Erythroblast (primary cell): ENCODE results near the gene KDSR.

Experiments
- DNase-seq, 2 experiments: peaks; one replicate each; lab custom pipeline; 2025; lab: John Stamatoyannopoulos, UW
- GATA1 ChIP-seq: IDR thresholded peaks from 2 replicates; pipeline ENCODE4 v1.6.1; 2011; ENCODE audit warnings: low read depth, mild to moderate bottlenecking, control low read depth, low read length, moderate library complexity
- POLR2A ChIP-seq: IDR thresholded peaks from 2 replicates; pipeline ENCODE4 v1.6.1; 2011; ENCODE audit warnings: mild to moderate bottlenecking, low read length

Gene KDSR

GRCh38 chr18:63312737-63313395 lies 54.1 kb downstream of the KDSR start:
- TF ChIP-seq POLR2A (no peak), GATA1 (no peak)
- no peak for DNase-seq

GRCh38 chr18:63312019-63312409 lies 55.0 kb downstream of the KDSR start:
- TF ChIP-seq POLR2A (no peak), GATA1 (no peak)
- no peak for DNase-seq

- DNase-seq = no peak
- TF ChIP-seq POLR2A (no peak), GATA1 (no peak)
Observed at GRCh38 chr18:63311118-63312018, 55.6 kb downstream of the KDSR start.

GRCh38 chr18:63309422-63309821 lies 57.6 kb downstream of the KDSR start:
- TF ChIP-seq POLR2A = no peak
- no peak for TF ChIP-seq GATA1
- no peak for DNase-seq

- TF ChIP-seq GATA1 (no peak), POLR2A (no peak)
Observed at GRCh38 chr18:63307551-63308200, 59.3 kb downstream of the KDSR start.

GRCh38 chr18:63306819-63307550 lies 60.0 kb downstream of the KDSR start:
- TF ChIP-seq GATA1 = no peak
- no peak for TF ChIP-seq POLR2A
- no peak for DNase-seq

More at GRCh38 chr18:63307551-63308200, 59.3 kb downstream of the KDSR start:
- DNase-seq = no peak

GRCh38 chr18:63306249-63306648 lies 60.8 kb downstream of the KDSR start:
- DNase-seq = no peak
- TF ChIP-seq POLR2A (no peak), GATA1 (no peak)

GRCh38 chr18:63303547-63303946 lies 63.5 kb downstream of the KDSR start:
- TF ChIP-seq POLR2A = no peak
- no peak for TF ChIP-seq GATA1
- no peak for DNase-seq

GRCh38 chr18:63302636-63303405 lies 64.2 kb downstream of the KDSR start:
- no peak for DNase-seq
- TF ChIP-seq GATA1 (no peak), POLR2A (no peak)

GRCh38 chr18:63302220-63302619 lies 64.8 kb downstream of the KDSR start:
- no peak for TF ChIP-seq GATA1
- no peak for TF ChIP-seq POLR2A
- no peak for DNase-seq

- TF ChIP-seq POLR2A (no peak), GATA1 (no peak)
- no peak for DNase-seq
Observed at GRCh38 chr18:63301434-63301833, 65.6 kb downstream of the KDSR start.
